Limb (tissue), 2 donors: ENCODE measurements around the gene LATS2.

Experiments used
- DNase-seq, 2 donors: peaks; one replicate each; pipeline ENCODE4 v3.0.0-alpha.2; 2016; ENCODE audit errors: extremely low spot score in 2 of 2

The LATS2 gene

DNA sequence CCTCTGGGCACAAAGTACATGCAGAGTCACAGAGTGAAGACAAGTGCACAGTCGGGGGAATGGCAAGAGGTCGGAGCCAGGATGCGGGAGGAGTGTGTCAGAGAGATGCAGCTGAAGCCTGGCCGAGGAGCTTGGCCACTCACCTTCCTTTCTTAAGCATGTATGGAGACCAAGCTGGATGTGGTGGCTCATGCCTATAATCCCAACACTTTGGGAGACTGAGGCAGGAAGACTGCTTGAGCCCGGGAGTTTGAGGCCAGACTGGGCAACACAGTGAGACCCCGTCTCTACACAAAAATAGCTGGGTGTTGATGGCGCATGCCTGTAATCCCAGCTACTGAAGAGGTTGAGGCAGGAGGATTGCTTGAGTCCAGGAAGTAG is 67.0 kb downstream of the LATS2 start:
- peak in 1 of 2 donors; percentile 7 for DNase-seq

- DNase-seq: no peak
Observed at GRCh38 chr13:20993661-20994440, 67.5 kb downstream of the LATS2 start.

DNA sequence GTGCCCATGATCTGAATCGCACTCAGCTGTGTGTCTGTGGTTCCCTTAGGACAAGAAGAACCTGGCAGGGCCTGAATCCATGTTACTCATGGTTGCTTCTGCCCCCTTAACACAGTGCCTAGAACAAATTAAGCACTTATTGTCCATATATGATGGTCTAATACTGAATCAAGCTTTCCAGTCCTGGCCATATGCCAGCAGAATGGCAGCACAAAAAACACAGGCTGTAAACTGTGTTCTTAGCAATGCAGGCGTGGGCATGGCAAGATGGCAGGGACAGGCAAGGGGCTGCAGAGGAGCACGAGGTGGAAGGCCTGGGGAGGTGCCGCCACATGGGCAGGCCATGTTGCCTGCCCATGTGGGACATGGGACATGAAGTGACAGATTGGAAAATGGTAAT is 68.2 kb downstream of the LATS2 start:
- DNase-seq: no peak

- no peak for DNase-seq
Observed at GRCh38 chr13:20991741-20992520, 69.5 kb downstream of the LATS2 start.

DNA sequence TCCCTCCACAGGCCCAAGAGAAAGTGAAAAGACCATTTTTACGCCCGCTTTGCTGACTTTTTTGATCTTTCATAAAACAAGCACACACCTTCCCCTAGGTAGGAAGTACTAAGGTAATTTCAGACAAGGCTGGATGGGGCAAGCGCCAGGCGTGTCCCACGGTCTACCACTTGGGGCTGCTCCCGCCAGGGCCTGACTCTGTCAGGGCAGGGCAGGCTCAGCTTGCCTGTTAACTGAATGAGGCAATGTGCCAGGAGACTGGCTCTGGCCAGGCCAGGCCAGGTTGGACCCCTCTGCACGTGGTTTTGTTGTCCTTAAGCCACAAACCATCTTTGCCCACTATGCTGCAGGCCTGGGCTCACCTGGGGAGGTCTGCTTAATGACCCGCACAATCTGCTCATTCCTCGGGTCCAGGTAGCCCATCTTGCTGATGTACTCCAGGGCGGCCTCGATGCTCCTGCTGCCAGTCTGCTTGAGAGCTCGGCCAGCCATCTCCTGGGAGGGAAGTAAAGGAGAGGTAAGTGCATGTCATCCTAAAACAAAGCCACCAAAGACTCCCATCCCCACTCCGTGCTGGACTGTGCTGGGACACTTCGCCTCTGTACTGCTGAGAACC is 70.4 kb downstream of the LATS2 start:
- DNase-seq: no peak

- DNase-seq: no peak
Observed at GRCh38 chr13:20989656-20990321, 71.6 kb downstream of the LATS2 start.

DNA sequence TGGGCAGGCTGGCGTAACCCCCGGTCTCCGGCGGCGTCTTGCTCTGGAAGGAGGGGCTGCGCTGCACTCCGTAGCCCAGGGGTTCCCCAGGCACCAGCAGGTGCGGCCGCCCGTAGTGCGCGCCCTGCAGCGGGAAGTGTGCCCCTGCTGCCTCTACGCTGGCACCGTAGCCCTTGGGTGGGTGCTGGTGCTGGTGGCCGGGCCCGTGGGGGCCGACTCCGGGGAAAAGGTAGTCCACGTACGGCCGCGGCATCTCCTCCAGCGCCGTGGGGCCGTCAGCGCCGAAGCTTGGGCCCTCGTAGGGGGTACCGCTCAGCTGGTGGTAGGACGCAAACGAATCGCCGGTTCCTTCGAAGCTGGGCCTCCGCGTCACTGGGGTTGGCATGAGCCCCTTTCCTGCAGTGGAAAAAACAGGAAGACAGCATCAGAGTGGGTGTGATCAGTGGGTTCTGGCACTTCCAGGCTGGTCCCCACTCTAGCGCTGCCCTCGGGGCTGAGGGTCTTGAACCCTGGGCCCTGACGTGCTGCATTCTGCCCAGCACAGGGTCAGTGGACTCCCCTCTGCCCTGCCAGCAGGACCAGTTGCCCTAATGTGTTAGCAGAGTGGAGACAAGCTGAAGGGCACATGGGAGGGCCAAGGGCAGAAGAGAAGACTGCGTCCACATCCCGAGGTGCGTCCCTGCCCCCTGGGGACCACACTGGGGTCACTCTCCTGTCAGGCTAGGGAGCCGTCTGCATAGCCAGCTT is 72.3 kb downstream of the LATS2 start:
- no peak for DNase-seq

GRCh38 chr13:20988033-20988908 is 73.1 kb downstream of the LATS2 start:
- DNase-seq: no peak

GRCh38 chr13:20987599-20987998 is 73.8 kb downstream of the LATS2 start:
- no peak for DNase-seq

GRCh38 chr13:20984879-20985278 is 76.5 kb downstream of the LATS2 start:
- no peak for DNase-seq

- DNase-seq: no peak
Observed at GRCh38 chr13:20983386-20983785, 78.0 kb downstream of the LATS2 start.

GRCh38 chr13:20981370-20982095 is 79.9 kb downstream of the LATS2 start:
- no peak for DNase-seq

DNA sequence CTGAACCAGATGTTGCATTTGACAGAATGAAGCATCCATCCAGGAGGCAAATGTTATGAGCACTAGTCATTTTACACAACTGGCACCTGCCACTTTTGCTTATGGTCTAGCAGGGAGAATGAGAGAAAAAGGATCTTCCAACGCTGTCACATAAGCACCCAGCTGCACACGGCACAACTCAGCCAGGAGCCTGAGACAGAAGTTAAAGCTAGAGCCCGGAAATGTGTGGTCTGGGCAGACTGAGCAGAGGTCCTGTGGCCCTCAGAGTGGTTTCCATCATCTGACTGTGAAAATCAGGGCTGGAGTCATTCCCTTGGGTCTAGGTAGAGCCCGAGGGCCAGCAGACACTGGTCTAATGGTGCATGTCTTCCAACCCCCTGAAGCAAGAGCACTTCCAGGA is 80.5 kb downstream of the LATS2 start:
- no peak for DNase-seq

DNA sequence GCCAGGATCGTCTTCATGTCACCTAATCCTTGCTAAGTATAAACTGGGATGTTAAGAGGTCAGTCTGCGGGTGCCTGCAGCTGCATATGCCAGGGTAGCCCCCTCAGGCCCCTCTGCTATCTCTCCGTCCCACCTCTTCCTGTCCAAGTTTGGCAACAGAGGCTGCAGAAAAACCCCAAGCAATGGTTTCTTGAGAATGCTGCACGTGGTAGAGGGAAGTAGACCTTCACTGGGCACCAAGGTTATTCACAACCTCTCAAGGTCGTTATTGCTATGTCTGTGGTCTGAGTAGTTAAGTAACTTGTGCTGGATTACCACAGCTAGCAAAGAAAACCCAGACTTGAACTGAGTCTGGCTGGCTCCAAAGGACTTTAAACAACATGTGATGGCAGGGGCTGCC is 81.0 kb downstream of the LATS2 start:
- no peak for DNase-seq

- DNase-seq: no peak
Observed at GRCh38 chr13:20977394-20977793, 84.0 kb downstream of the LATS2 start.

- DNase-seq: no peak
Observed at GRCh38 chr13:20974981-20975585, 86.3 kb downstream of the LATS2 start.

DNA sequence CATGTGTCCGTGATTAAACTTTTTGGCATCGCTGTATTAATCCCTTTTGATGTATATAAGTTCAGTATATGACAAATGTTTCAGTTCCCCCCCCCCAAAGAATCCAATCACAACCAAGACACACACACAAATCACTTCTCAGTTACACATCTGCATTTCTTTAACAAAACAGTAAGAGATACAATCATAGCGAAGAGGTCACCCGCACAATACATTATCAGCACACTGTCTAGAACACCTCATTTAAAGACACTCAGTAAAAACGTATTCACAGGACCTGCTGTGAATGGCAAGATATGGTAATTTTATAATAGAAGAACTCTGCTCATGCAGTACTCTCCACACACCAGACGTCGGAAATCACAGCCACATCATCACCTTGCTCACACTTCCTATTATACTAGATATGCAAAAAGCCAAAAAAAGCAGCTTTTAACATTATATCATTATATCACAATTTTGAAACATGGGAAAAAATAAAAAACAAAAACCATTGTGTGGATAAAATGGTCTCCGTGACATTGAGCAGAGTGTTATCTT is 87.4 kb downstream of the LATS2 start:
- DNase-seq: no peak

DNA sequence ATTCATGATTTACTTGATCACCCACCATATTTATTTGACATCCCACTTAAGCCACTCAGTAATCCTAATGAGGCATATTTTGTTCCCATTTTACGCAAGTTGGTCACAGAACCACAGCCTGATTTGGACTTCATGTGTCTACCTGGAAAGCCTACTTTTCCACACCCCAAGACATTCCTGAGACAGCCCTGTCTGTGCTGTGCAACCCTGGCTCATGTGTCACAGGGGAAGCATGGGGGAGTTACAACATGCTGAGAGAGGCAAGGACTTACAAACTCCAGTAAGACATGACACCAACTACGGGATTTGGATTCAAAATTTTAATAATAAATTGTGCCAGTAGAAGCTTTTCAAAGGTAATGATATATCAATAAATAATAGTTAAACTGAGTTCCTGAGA is 88.7 kb downstream of the LATS2 start:
- DNase-seq: no peak

DNA sequence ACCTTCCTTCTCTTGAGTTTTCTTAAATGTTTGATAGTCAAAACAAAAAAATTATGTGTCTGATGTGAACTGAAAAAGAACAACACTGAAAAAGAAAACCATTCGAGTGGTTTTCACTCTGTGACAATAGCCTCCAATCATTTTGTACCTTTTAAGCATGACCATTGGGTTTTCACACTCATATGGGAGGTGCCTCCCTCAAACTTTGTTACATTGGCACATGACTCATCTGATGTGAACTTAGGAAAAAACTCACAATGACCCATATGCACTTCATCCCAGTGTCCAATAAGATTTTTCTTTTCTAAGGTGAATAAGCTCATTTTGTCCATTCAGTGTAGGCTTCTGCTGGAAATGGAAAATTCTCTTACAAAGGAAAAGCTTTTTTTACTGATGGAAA is 92.2 kb downstream of the LATS2 start:
- DNase-seq: no peak
